HepG2 (cell line): ENCODE results near the gene TGM2. TPM values are rescaled to one million over a fixed set of nuclear protein-coding genes. Genes with fewer than 3 reads are reported as not detected.

ENCODE experiments used
- ATAC-seq: fragments of 200-7000 bp; cut with Tn5 transposase; 3 replicates; pipeline ENCODE4 v1.9.1; 2020; ENCODE audit warnings: mild to moderate bottlenecking, moderate library complexity
- BruUV-seq: library from RNA; stranded (reverse); fragments of 400-500 nt; replicated peaks from 2 replicates; lab custom pipeline; 2021; lab: Mats Ljungman, UMichigan
- CTCF ChIA-PET: fragments of 300-600 bp; formaldehyde crosslinking; extraction: SDS; loops from one replicate; lab custom pipeline; 2021; ENCODE audit warnings: low total read pairs, inconsistent platforms, low intra/inter-chr PET ratio; lab: Yijun Ruan, JAX
- POLR2A ChIA-PET: fragments of 350-600 bp; sonication (Branson Sonifier 250); formaldehyde crosslinking; loops from one replicate; lab custom pipeline; 2020; ENCODE audit warnings: antibody characterized with exemption, inconsistent platforms; lab: Yijun Ruan, JAX
- DNase-seq: peaks from one replicate; pipeline ENCODE4 v3.0.0-alpha.2; 2015; ENCODE audit warnings: low spot score
- FAIRE-seq: peaks from 3 replicates; lab custom pipeline; 2011; peaks lifted over from hg19 to GRCh38; lab: Jason Lieb, UNC
- H2AFZ ChIP-seq: one replicate; pipeline ENCODE4 v1.6.1; 2011; ENCODE audit warnings: low read length, inconsistent platforms
- H3K27ac ChIP-seq: fragments of 300-600 bp; 3 replicates; pipeline ENCODE4 v1.8.0; 2011; ENCODE audit warnings: mixed run types, mild to moderate bottlenecking, mixed read lengths, low read length, inconsistent platforms; ENCODE audit not compliant: insufficient read depth; ENCODE audit errors: extremely low read length
- H3K27me3 ChIP-seq, 2 experiments: fragments of 200-600 bp in 1 of 2; 2 replicates in 1 of 2; 3 replicates in 1 of 2; pipeline versions ENCODE4 v1.6.0 to v1.8.0; 2011; ENCODE audit warnings: low read length in 2 of 2, mild to moderate bottlenecking in 2 of 2, moderate library complexity in 2 of 2, inconsistent platforms in 1 of 2; ENCODE audit not compliant: insufficient read depth in 2 of 2, control insufficient read depth in 1 of 2
- H3K36me3 ChIP-seq, 2 experiments: fragments of 200-600 bp in 1 of 2; replicated peaks in 1 of 2; 2 replicates in 1 of 2; 3 replicates in 1 of 2; pipeline versions ENCODE4 v1.5.1 to v1.8.0; 2011; ENCODE audit warnings: low read length in 2 of 2, inconsistent platforms in 1 of 2; ENCODE audit not compliant: insufficient read depth in 2 of 2, control insufficient read depth in 1 of 2
- H3K4me1 ChIP-seq: 2 replicates; pipeline ENCODE4 v1.5.1; 2012; ENCODE audit warnings: low read length, inconsistent platforms; ENCODE audit not compliant: insufficient read depth
- H3K4me2 ChIP-seq: 2 replicates; pipeline ENCODE4 v1.6.0; 2011; ENCODE audit warnings: low read depth, low read length, inconsistent platforms
- H3K4me3 ChIP-seq, 3 experiments: fragments of 200-600 bp in 1 of 3; sonication (generic), shearing (Covaris generic) in 1 of 3; replicated peaks in 1 of 3; 2 replicates each; pipeline ENCODE4 v1.5.1; 2011 to 2016; ENCODE audit warnings: low read length in 3 of 3, inconsistent platforms in 2 of 3, low read depth in 2 of 3, mild to moderate bottlenecking in 2 of 3, control low read depth in 1 of 3, mixed read lengths in 1 of 3; ENCODE audit not compliant: insufficient read depth in 1 of 3
- H3K79me2 ChIP-seq: one replicate; pipeline ENCODE4 v1.6.1; 2011; ENCODE audit warnings: low read length, inconsistent platforms; ENCODE audit not compliant: insufficient read depth
- H3K9ac ChIP-seq: 2 replicates; pipeline ENCODE4 v1.6.0; 2011; ENCODE audit warnings: mild to moderate bottlenecking, low read depth, low read length, inconsistent platforms; ENCODE audit not compliant: insufficient read depth
- H3K9me3 ChIP-seq: 2 replicates; pipeline ENCODE4 v1.5.1; 2012; ENCODE audit warnings: mild to moderate bottlenecking, low read length
- H4K20me1 ChIP-seq: 2 replicates; pipeline ENCODE4 v1.6.0; 2011; ENCODE audit warnings: inconsistent platforms, mild to moderate bottlenecking, low read length, moderate library complexity; ENCODE audit not compliant: insufficient read depth
- ARID2 ChIP-seq: sonication (generic); formaldehyde crosslinking; IDR thresholded peaks from 2 replicates; pipeline ENCODE4 v1.8.1; 2022; ENCODE audit warnings: mild to moderate bottlenecking, missing genetic modification reagents, borderline replicate concordance
- ARNT ChIP-seq: fragments of 450-650 bp; IDR thresholded peaks from 2 replicates; pipeline ENCODE4 v1.6.1; 2017
- CBX2 ChIP-seq, 2 experiments: fragments of 200-600 bp in 1 of 2; sonication (generic); formaldehyde crosslinking in 1 of 2; IDR thresholded peaks; 2 replicates each; pipeline versions ENCODE4 v1.7.0 to v1.8.1; 2018 to 2022; ENCODE audit warnings: low read depth in 2 of 2, low read length in 1 of 2, mild to moderate bottlenecking in 1 of 2, missing genetic modification reagents in 1 of 2
- CSRNP2 ChIP-seq: sonication (generic); formaldehyde crosslinking; conservative IDR thresholded peaks from 2 replicates; pipeline ENCODE4 v1.8.0; 2022; ENCODE audit warnings: low read depth, missing genetic modification reagents
- IKZF1 ChIP-seq: fragments of 450-650 bp; IDR thresholded peaks from 2 replicates; pipeline ENCODE4 v1.7.1; 2016
- MBNL3 ChIP-seq: fragments of 250-450 bp; sonication (Bioruptor Pico); conservative IDR thresholded peaks from 2 replicates; pipeline ENCODE4 v1.8.0; 2022; ENCODE audit warnings: mild to moderate bottlenecking, inconsistent platforms
- MXD3 ChIP-seq: IDR thresholded peaks from 2 replicates; pipeline ENCODE4 v1.6.1; 2016; ENCODE audit warnings: mild to moderate bottlenecking, missing biosample characterization, missing genetic modification reagents
- XBP1 ChIP-seq: sonication (generic); formaldehyde crosslinking; IDR thresholded peaks from 2 replicates; pipeline ENCODE4 v1.5.0; 2020; ENCODE audit warnings: missing genetic modification reagents
- ZNF234 ChIP-seq: sonication (generic); formaldehyde crosslinking; conservative IDR thresholded peaks from 2 replicates; pipeline ENCODE4 v1.5.1; 2020; ENCODE audit warnings: mild to moderate bottlenecking, missing genetic modification reagents
- ZNF331 ChIP-seq: sonication (generic); formaldehyde crosslinking; IDR thresholded peaks from 2 replicates; pipeline ENCODE4 v1.4.0; 2020; ENCODE audit warnings: missing genetic modification reagents
- ZNF446 ChIP-seq: sonication (generic); formaldehyde crosslinking; IDR thresholded peaks from 2 replicates; pipeline ENCODE4 v1.5.0; 2020; ENCODE audit warnings: mild to moderate bottlenecking, missing genetic modification reagents
- ZNF589 ChIP-seq: sonication (generic); formaldehyde crosslinking; conservative IDR thresholded peaks from 2 replicates; pipeline ENCODE4 v1.8.0; 2022; ENCODE audit warnings: mild to moderate bottlenecking, moderate library complexity, missing genetic modification reagents
- ZNF703 ChIP-seq: sonication (generic); formaldehyde crosslinking; IDR thresholded peaks from 2 replicates; pipeline ENCODE4 v1.5.1; 2020; ENCODE audit warnings: missing genetic modification reagents, mild to moderate bottlenecking, moderate library complexity, borderline replicate concordance
- ZNF841 ChIP-seq: sonication (generic); formaldehyde crosslinking; IDR thresholded peaks from 2 replicates; pipeline ENCODE4 v1.8.1; 2023; ENCODE audit warnings: missing genetic modification reagents, borderline replicate concordance
- WGBS: methylation state at CpG from one replicate; pipeline ENCODE4 v1.1.6; 2017; ENCODE audit warnings: low lambda C conversion rate; 5-methylcytosine and 5-hydroxymethylcytosine counted together
- in situ Hi-C: cut with HindIII; loops from 2 replicates; pipeline ENCODE4 v1.10.0; 2017; ENCODE audit warnings: low pct_unique_long_range_greater_than_20kb; ENCODE audit not compliant: extremely low pct_ligation_motif_present
- intact Hi-C: fragments of 100-400 bp; cut with micrococcal nuclease; formaldehyde crosslinking; loops from one replicate; pipeline ENCODE4 v1.10.0; 2022; ENCODE audit not compliant: unreplicated experiment
- polyA plus RNA-seq, 8 experiments: library from polyadenylated mRNA; depleted of rRNA in 3 of 8; stranded (reverse) in 7 of 8; unstranded in 1 of 8; fragments of >200 nt; fragmentation: Illumina TruSeq in 4 of 8; extraction: Trizol in 4 of 8; gene quantifications; 2 replicates each; pipeline versions ENCODE4 v1.2.1 to v1.2.3, GENCODE V29; 2011 to 2016; ENCODE audit warnings: low read depth in 4 of 8, missing spikeins in 1 of 8, mixed read lengths in 1 of 8; ENCODE audit not compliant: insufficient read depth in 1 of 8
- total RNA-seq, 5 experiments: library from RNA; depleted of rRNA; stranded (reverse); fragments of >200 nt; fragmentation: Illumina TruSeq; extraction: Trizol; gene quantifications; 2 replicates each; pipeline ENCODE4 v1.2.3, GENCODE V29; 2016; ENCODE audit warnings: low read depth in 1 of 5
- TF ChIP-seq, protein P1 (sequence below): sonication (generic); formaldehyde crosslinking; IDR thresholded peaks from 2 replicates; pipeline ENCODE4 v1.8.0; 2023; ENCODE audit warnings: mild to moderate bottlenecking, missing genetic modification reagents
- TF ChIP-seq, protein P2 (sequence below), 2 experiments: sonication (generic) in 1 of 2; formaldehyde crosslinking in 1 of 2; IDR thresholded peaks; 2 replicates each; pipeline versions ENCODE4 v1.6.1 to v1.9.0; 2014 to 2022; ENCODE audit warnings: antibody characterized with exemption in 1 of 2, borderline replicate concordance in 1 of 2, inconsistent platforms in 1 of 2, low read depth in 1 of 2, missing genetic modification reagents in 1 of 2

Gene TGM2
- total and polyA plus RNA-seq, 2 of the 13 experiments (the other 11 are each of a cell fraction or from before 2014, with no cell fraction given) = 4.2 to 46.4 TPM

GRCh38 chr20:38208088-38208487, 43.0 kb upstream of the TGM2 start:
- WGBS = 0% methylated on average over 1 of the region's 1 CpG
- POLR2A ChIA-PET = no interaction called here
- no peak overlapping the region for H3K4me2 ChIP-seq
- H4K20me1 ChIP-seq = no peaks in the 10 kb centered on the region
- no peak for ATAC-seq
- H3K36me3 ChIP-seq = no peaks in the 10 kb centered on the region
- H3K9me3 ChIP-seq = no peaks in the 10 kb centered on the region
- no TSS peak for BruUV-seq
- H3K4me3 ChIP-seq = no peak overlapping the region
- H3K27me3 ChIP-seq = peaks cover 2 to 29% of the 10 kb centered on the region in 2 experiments; a peak in 3 of 5 replicates
- intact Hi-C loops (no loop called here), in situ Hi-C loops (loop anchor here (25.0 kb wide), 1 partner anchor 646 kb away; no protein-coding TSS in a partner anchor)
- H3K4me1 ChIP-seq = no peaks in the 10 kb centered on the region
- DNase-seq = no peak
- no peak overlapping the region for H3K27ac ChIP-seq
- H3K9ac ChIP-seq = no peak overlapping the region
- no peaks in the 10 kb centered on the region for H3K79me2 ChIP-seq
- no peak for FAIRE-seq
- CTCF ChIA-PET = no interaction called here
- H2AFZ ChIP-seq = no peak overlapping the region
- TF ChIP-seq ARID2 (CRISPR knock-in tag) = no peak
- no peak for TF ChIP-seq ZNF331 (CRISPR knock-in tag)
- TF ChIP-seq ARNT = no peak
- TF ChIP-seq, protein P1, sequence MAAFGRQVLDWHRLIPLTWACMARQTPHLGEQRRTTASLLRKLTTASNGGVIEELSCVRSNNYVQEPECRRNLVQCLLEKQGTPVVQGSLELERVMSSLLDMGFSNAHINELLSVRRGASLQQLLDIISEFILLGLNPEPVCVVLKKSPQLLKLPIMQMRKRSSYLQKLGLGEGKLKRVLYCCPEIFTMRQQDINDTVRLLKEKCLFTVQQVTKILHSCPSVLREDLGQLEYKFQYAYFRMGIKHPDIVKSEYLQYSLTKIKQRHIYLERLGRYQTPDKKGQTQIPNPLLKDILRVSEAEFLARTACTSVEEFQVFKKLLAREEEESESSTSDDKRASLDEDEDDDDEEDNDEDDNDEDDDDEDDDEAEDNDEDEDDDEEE (CRISPR knock-in tag) = no peak
- no peak for TF ChIP-seq CBX2 (IDR thresholded peaks at IDR 0.05; ENCODE audit: low read depth, low read length)
- no peak for TF ChIP-seq CBX2 (CRISPR knock-in tag; IDR thresholded peaks at IDR 0.05; ENCODE audit: low read depth)
- TF ChIP-seq, protein P2, sequence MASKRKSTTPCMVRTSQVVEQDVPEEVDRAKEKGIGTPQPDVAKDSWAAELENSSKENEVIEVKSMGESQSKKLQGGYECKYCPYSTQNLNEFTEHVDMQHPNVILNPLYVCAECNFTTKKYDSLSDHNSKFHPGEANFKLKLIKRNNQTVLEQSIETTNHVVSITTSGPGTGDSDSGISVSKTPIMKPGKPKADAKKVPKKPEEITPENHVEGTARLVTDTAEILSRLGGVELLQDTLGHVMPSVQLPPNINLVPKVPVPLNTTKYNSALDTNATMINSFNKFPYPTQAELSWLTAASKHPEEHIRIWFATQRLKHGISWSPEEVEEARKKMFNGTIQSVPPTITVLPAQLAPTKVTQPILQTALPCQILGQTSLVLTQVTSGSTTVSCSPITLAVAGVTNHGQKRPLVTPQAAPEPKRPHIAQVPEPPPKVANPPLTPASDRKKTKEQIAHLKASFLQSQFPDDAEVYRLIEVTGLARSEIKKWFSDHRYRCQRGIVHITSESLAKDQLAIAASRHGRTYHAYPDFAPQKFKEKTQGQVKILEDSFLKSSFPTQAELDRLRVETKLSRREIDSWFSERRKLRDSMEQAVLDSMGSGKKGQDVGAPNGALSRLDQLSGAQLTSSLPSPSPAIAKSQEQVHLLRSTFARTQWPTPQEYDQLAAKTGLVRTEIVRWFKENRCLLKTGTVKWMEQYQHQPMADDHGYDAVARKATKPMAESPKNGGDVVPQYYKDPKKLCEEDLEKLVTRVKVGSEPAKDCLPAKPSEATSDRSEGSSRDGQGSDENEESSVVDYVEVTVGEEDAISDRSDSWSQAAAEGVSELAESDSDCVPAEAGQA (IDR thresholded peaks at IDR 0.05; ENCODE audit: low read depth) = no peak
- TF ChIP-seq, protein P2 (CRISPR knock-in tag; IDR thresholded peaks at IDR 0.05; ENCODE audit: borderline replicate concordance) = no peak
- TF ChIP-seq MXD3 (CRISPR knock-in tag) = no peak
- TF ChIP-seq IKZF1 = no peak
- no peak for TF ChIP-seq ZNF446
- TF ChIP-seq XBP1 (CRISPR knock-in tag) = no peak
- TF ChIP-seq CSRNP2 (CRISPR knock-in tag) = no peak
- no peak for TF ChIP-seq MBNL3 (CRISPR knock-in tag)
- no peak for TF ChIP-seq ZNF589 (CRISPR knock-in tag)
- TF ChIP-seq ZNF841 (CRISPR knock-in tag) = no peak
- TF ChIP-seq ZNF234 = no peak
- no peak for TF ChIP-seq ZNF703
